ENCODE data around the gene CPXM1. TPM values are rescaled to one million over a fixed set of nuclear protein-coding genes. Genes with fewer than 3 reads are reported as not detected.
A peak's percentile ranks its signal among the peaks of the same experiment; 100 is the strongest.

The CPXM1 gene
- total RNA-seq, 6 donors from 2014 or later = 0.15 to 13.0 (median 0.55) TPM; not detected in 1

DNA sequence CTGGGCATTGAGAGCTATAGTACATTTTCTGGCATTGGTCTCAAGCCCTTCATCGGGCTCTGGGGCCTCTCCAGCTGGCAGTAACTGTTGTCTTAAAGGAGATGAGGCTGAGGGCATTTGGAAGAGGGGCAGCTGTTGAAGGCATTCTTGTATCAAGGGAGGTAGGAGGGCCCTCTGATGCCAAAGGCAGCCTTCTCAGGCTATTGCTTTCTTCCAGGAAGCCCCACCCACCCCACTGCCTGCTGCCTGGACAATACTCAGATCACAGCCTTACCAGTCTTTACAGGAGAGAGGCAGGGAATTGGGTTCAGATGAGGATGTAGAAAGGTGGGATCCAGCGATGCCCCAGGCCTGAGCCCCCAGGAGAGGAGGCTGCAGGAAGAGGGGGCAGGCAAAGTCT lies 46.0 kb downstream of the CPXM1 start:
- no peak for DNase-seq
- TF ChIP-seq, protein P1, sequence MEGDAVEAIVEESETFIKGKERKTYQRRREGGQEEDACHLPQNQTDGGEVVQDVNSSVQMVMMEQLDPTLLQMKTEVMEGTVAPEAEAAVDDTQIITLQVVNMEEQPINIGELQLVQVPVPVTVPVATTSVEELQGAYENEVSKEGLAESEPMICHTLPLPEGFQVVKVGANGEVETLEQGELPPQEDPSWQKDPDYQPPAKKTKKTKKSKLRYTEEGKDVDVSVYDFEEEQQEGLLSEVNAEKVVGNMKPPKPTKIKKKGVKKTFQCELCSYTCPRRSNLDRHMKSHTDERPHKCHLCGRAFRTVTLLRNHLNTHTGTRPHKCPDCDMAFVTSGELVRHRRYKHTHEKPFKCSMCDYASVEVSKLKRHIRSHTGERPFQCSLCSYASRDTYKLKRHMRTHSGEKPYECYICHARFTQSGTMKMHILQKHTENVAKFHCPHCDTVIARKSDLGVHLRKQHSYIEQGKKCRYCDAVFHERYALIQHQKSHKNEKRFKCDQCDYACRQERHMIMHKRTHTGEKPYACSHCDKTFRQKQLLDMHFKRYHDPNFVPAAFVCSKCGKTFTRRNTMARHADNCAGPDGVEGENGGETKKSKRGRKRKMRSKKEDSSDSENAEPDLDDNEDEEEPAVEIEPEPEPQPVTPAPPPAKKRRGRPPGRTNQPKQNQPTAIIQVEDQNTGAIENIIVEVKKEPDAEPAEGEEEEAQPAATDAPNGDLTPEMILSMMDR (IDR thresholded peaks at IDR 0.05) = no peak
- TF ChIP-seq POLR2AphosphoS5 (IDR thresholded peaks at IDR 0.05) (no peak), EP300 (IDR thresholded peaks at IDR 0.05) (no peak), POLR2A (IDR thresholded peaks at IDR 0.05) (no peak)
- no peaks in the 10 kb centered on the region for H3K36me3 ChIP-seq
- peaks cover 23 to 36% (median 31%) of the 10 kb centered on the region in 4 donors for H3K4me1 ChIP-seq
- H3K27ac ChIP-seq = no peak overlapping the region
- 83 to 90% methylated on average over 1 to 2 of the region's 2 CpGs for WGBS, 2 donors
- peaks cover 0 to 14% (median 1%) of the 10 kb centered on the region in 4 donors for H3K27me3 ChIP-seq
- no peak overlapping the region for H3K4me3 ChIP-seq
- no peaks in the 10 kb centered on the region for H3K9me3 ChIP-seq
- ATAC-seq (ENCODE audit: low FRiP score in 2 of 2) = no peak

- no peak for DNase-seq
- peaks cover 0 to 14% (median 1%) of the 10 kb centered on the region in 4 donors for H3K27me3 ChIP-seq
- H3K4me1 ChIP-seq = peaks cover 23 to 36% (median 31%) of the 10 kb centered on the region in 4 donors
- H3K27ac ChIP-seq = no peak overlapping the region
- WGBS, 2 donors = 84 to 87% methylated on average over 4 to 6 of the region's 6 CpGs
- ATAC-seq (ENCODE audit: low FRiP score in 2 of 2) = no peak
- TF ChIP-seq, protein P1 (IDR thresholded peaks at IDR 0.05) = no peak
- TF ChIP-seq POLR2AphosphoS5 (IDR thresholded peaks at IDR 0.05) (no peak), EP300 (IDR thresholded peaks at IDR 0.05) (no peak), POLR2A (IDR thresholded peaks at IDR 0.05) (no peak)
- no peaks in the 10 kb centered on the region for H3K36me3 ChIP-seq
- no peaks in the 10 kb centered on the region for H3K9me3 ChIP-seq
- no peak overlapping the region for H3K4me3 ChIP-seq
Observed at GRCh38 chr20:2753461-2754040, 46.9 kb downstream of the CPXM1 start.

- Histone ChIP-seq H3K4me1 (peaks cover 23 to 36% (median 31%) of the 10 kb centered on the region in 4 donors), H3K9me3 (no peaks in the 10 kb centered on the region), H3K27ac (peak overlapping the region in 1 of 4 donors; percentile 63), H3K27me3 (peaks cover 0 to 14% (median 1%) of the 10 kb centered on the region in 4 donors), H3K36me3 (no peaks in the 10 kb centered on the region), H3K4me3 (peak overlapping the region in 3 of 4 donors; percentile 44 to 56 (median 54))
- DNase-seq (peak in 1 of 2 donors; percentile 83), ATAC-seq (ENCODE audit: low FRiP score in 2 of 2) (peak in 1 of 2 donors; percentile 19)
- TF ChIP-seq, protein P1 (IDR thresholded peaks at IDR 0.05) = peak; percentile 46 to 70 (median 62)
- TF ChIP-seq POLR2A (IDR thresholded peaks at IDR 0.05) (no peak), EP300 (IDR thresholded peaks at IDR 0.05) (no peak), POLR2AphosphoS5 (IDR thresholded peaks at IDR 0.05) (no peak)
- 9 to 14% methylated on average over 26 to 44 of the region's 47 CpGs for WGBS, 2 donors
Observed at GRCh38 chr20:2752567-2753460, 47.6 kb downstream of the CPXM1 start.

DNA sequence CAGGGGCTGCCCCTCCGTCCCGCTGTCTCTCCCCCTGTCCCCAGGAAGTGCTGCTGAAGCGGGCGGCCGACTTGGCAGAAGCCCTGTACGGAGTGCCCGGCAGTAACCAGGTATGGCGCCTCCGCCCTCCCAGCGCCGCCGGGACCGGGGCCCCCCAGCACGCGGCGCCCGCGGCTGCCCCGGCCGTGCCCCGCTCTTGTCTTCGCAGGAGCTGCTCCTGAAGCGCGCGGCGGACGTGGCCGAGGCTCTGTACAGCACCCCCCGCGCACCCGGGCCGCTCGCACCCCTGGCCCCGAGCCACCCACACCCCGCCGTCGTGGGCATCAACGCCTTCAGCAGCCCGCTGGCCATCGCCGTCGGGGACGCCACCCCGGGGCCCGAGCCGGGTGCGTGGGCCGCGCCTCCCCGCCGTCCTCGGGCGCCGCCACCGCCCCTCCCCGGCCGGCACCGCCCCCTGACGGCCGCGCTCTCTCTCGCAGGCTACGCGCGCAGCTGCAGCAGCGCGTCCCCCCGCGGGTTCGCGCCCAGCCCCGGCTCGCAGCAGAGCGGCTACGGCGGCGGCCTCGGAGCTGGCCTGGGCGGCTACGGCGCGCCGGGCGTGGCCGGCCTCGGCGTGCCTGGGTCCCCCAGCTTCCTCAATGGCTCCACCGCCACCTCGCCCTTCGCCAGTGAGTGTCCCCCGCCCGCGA lies 48.4 kb downstream of the CPXM1 start:
- H3K27ac ChIP-seq = peak overlapping the region; percentile 17 to 63 (median 30)
- no peaks in the 10 kb centered on the region for H3K9me3 ChIP-seq
- H3K36me3 ChIP-seq = no peaks in the 10 kb centered on the region
- peak overlapping the region; percentile 14 to 56 (median 49) for H3K4me3 ChIP-seq
- peak in 1 of 2 donors; percentile 93 for DNase-seq
- peaks cover 0 to 14% (median 1%) of the 10 kb centered on the region in 4 donors for H3K27me3 ChIP-seq
- no peak for TF ChIP-seq EP300 (IDR thresholded peaks at IDR 0.05)
- TF ChIP-seq, protein P1 (IDR thresholded peaks at IDR 0.05) = peak in 4 of 6 experiments; percentile 31 to 58 (median 50)
- H3K4me1 ChIP-seq = peaks cover 23 to 36% (median 31%) of the 10 kb centered on the region in 4 donors
- 0 to 1% methylated on average over 13 to 23 of the region's 93 CpGs for WGBS, 2 donors
- peak in 1 of 2 donors; percentile 63 for ATAC-seq (ENCODE audit: low FRiP score in 2 of 2)

Measured in upper lobe of left lung (tissue), 6 donors.